BE2C (cell line): ENCODE measurements around the gene SLC25A39. TPM values are rescaled to one million over a fixed set of nuclear protein-coding genes. Genes with fewer than 3 reads are reported as not detected.
"Not testable (repeated sequence)": the region's sequence is repeated elsewhere in the genome, so short reads cannot be mapped to it uniquely, and the experiment has no call there.

Experiments
- DNase-seq: peaks from one replicate; pipeline ENCODE4 v3.0.0-alpha.2; 2020
- H3K27me3 ChIP-seq: fragments of 250-450 bp; sonication (Bioruptor Pico); 2 replicates; pipeline ENCODE4 v1.5.1; 2020; ENCODE audit warnings: mild to moderate bottlenecking
- H3K36me3 ChIP-seq: fragments of 250-450 bp; sonication (Bioruptor Pico); 2 replicates; pipeline ENCODE4 v1.5.1; 2020; ENCODE audit warnings: mild to moderate bottlenecking
- H3K4me1 ChIP-seq: fragments of 250-450 bp; sonication (Bioruptor Pico); 2 replicates; pipeline ENCODE4 v1.5.1; 2020
- H3K4me3 ChIP-seq: 2 replicates; pipeline ENCODE4 v1.5.1; 2011; ENCODE audit warnings: low read depth, low read length
- H3K9me3 ChIP-seq: fragments of 250-450 bp; sonication (Bioruptor Pico); 2 replicates; pipeline ENCODE4 v1.5.1; 2020
- polyA plus RNA-seq: library from polyadenylated mRNA; unstranded; fragments of >200 nt; gene quantifications from one replicate; pipeline ENCODE4 v1.2.1, GENCODE V29; 2012; ENCODE audit warnings: low read depth, missing spikeins; ENCODE audit not compliant: insufficient read length, insufficient read depth
- TF ChIP-seq, protein P1 (sequence below): IDR thresholded peaks from 2 replicates; pipeline ENCODE4 v1.5.1; 2012; ENCODE audit warnings: mild to moderate bottlenecking, low read depth, low read length

SLC25A39 gene, protein sequence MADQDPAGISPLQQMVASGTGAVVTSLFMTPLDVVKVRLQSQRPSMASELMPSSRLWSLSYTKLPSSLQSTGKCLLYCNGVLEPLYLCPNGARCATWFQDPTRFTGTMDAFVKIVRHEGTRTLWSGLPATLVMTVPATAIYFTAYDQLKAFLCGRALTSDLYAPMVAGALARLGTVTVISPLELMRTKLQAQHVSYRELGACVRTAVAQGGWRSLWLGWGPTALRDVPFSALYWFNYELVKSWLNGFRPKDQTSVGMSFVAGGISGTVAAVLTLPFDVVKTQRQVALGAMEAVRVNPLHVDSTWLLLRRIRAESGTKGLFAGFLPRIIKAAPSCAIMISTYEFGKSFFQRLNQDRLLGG
- polyA plus RNA-seq, result 920 TPM

DNA sequence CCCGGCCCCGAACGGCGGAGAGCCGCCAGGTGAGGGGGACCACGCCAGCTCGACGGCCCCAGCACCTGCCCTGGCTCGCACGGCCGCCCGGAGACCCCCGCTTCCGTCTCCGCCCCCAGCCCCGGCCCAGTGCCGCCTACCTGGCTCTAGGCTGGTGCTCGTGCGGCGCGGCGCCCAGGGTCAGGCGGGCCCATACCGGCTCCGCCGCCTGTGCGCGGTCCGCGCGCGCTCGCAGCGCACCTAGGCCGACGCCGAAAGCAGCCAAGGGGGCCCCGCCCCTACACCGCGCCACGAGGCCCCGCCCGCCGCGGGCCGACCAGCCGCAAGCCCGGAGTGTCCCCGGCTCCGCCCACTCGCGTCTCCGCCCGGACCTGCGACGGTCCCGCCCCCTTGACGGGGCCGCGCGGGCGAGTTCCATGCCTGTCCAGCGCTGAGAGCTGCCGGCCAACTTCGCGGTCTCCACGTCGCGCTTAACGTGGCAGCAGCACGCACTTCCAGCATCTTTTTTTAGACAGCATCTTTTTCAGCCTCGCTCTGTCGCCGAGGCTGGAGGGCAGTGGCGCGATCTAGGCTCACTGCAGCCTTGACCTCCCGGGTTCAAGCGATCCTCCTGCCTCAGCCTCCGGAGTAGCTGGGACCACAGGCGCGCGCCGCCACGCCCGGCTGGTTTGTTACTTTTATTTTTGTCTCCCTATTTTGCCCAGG is at the start of gene SLC25A39:
Gene SLC25A39, minus strand, starts transcription at position 253 of the 705 bp plus-strand sequence. CDS start 1,261 bp downstream, outside the sequence.
- H3K27me3 ChIP-seq, result no peaks in the 10 kb centered on the region
- DNase-seq, result peak; percentile 96
- peaks cover 31% of the 10 kb centered on the region for H3K36me3 ChIP-seq
- no peaks in the 10 kb centered on the region for H3K9me3 ChIP-seq
- TF ChIP-seq, protein P1, sequence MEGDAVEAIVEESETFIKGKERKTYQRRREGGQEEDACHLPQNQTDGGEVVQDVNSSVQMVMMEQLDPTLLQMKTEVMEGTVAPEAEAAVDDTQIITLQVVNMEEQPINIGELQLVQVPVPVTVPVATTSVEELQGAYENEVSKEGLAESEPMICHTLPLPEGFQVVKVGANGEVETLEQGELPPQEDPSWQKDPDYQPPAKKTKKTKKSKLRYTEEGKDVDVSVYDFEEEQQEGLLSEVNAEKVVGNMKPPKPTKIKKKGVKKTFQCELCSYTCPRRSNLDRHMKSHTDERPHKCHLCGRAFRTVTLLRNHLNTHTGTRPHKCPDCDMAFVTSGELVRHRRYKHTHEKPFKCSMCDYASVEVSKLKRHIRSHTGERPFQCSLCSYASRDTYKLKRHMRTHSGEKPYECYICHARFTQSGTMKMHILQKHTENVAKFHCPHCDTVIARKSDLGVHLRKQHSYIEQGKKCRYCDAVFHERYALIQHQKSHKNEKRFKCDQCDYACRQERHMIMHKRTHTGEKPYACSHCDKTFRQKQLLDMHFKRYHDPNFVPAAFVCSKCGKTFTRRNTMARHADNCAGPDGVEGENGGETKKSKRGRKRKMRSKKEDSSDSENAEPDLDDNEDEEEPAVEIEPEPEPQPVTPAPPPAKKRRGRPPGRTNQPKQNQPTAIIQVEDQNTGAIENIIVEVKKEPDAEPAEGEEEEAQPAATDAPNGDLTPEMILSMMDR, result no peak
- H3K4me3 ChIP-seq, result peak within 1 kb of the TSS; percentile 93
- H3K4me1 ChIP-seq, result no peaks in the 10 kb centered on the region

DNA sequence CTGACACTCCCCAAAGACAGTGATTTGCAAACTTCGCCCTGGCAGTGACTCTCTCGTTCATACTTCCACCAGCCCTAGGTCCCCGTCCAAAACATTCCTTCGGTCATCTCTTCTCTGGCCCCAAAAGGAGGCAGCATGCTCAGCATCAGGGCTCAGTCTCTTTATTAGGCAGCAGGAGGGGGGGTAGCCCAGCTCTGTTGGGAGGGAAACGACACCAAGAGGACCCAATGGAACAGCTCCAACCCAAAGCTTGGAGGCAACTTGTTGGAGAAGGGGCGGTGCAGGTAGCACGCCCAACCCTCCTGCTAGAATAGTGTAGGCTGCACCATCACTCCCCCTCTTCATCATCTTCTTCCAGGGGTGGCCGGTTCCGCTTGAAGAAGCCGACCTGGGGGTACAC is 47.4 kb upstream of the SLC25A39 start:
- no peak for DNase-seq
- TF ChIP-seq, protein P1, result no peak
- Histone ChIP-seq H3K27me3 (no peaks in the 10 kb centered on the region), H3K36me3 (no peaks in the 10 kb centered on the region), H3K4me3 (no peak overlapping the region), H3K4me1 (no peaks in the 10 kb centered on the region), H3K9me3 (no peaks in the 10 kb centered on the region)

DNA sequence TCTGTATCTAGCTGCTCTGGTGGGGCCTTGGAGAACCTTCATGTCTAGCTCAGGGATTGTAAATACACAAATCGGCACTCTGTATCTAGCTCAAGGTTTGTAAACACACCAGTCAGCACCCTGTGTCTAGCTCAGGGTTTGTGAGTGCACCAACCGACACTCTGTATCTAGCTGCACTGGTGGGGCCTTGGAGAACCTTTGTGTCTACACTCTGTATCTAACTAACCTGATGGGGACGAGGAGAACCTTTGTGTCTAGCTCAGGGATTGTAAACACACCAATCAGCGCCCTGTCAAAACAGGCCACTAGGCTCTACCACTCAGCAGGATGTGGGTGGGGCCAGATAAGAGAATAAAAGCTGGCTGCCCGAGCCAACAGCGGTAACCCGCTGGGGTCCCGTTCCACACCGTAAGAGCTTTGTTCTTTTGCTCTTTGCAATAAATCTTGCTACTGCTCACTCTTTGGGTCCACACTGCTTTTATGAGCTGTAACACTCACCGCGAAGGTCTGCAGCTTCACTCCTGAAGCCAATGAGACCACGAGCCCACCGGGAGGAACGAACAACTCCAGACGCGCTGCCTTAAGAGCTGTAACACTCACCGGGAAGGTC is 44.9 kb upstream of the SLC25A39 start:
- not testable (repeated sequence) for H3K4me1 ChIP-seq, H3K36me3 ChIP-seq

DNA sequence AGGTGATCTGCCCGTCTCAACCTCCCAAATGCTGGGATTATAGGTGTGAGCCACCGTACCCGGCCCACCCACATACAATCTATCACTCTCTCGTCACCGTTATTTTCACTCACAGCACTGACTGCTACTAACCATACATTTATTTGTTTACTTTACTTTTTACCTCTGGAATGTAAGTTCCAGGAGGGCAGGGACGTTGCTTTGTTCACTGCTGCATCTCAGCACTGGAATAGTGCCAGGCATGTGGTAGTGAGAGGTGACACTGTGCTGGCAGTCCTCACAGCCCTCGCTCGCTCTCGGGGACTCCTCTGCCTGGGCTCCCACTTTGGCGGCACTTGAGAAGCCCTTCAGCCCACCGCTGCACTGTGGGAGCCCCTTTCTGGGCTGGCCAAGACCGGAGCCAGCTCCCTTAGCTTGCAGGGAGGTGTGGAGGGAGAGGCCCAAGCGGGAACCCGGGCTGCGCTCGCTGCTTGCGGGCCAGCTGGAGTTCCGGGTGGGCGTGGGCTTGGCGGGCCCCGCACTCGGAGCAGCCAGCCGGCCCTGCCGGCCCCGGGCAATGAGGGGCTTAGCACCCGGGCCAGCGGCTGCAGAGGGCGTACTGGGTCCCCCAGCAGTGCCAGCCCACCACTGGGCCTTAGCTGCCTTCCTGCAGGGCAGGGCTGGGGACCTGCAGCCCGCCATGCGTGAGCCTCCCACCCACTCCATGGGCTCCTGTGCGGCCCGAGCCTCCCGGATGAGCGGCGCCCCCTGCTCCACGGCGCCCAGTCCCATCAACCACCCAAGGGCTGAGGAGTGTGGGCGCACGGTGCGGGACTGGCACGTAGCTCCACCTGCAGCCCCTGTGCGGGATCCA is 44.0 kb upstream of the SLC25A39 start:
- not testable (repeated sequence) for H3K36me3 ChIP-seq, H3K4me3 ChIP-seq, H3K4me1 ChIP-seq, H3K9me3 ChIP-seq, DNase-seq, H3K27me3 ChIP-seq

More for the DNA sequence above, 44.9 kb upstream of the SLC25A39 start:
- not testable (repeated sequence) for DNase-seq, H3K4me3 ChIP-seq, H3K27me3 ChIP-seq, H3K9me3 ChIP-seq

DNA sequence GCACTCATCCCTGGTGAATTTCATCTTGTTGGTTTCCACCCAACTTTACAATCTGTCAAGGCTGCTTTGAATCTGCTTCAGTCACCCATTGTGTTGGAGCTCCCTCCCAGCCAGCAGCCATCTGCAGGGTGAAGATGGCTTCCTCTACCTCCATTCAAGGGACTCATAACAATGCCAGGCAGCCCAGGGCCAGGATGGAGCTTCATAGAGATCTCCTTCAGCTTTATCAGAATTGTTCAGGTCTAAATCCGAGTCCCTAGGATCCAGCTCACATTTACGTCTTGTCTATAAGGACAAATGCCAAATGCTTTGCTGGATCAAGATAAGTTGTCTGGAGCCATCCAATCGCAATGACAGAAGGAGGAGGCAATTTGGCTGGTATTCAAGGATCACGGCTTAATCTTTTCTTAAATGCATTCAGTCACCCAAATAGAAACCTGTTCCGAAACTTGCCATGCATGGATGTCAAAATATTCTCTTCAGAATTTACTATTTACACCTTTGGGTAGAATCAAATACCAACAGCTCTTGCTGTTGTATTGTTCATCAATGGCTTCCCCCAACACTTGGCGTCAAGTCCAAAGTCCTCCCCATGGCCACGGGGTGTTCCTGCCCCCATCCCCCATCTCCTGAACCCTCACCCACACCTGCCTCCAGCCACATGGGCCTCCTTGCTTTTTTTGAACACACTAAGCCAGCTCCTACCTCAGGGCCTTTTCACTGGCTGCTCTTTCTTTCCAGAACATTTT is 42.8 kb upstream of the SLC25A39 start:
- Histone ChIP-seq H3K27me3 (no peaks in the 10 kb centered on the region), H3K9me3 (no peaks in the 10 kb centered on the region), H3K4me3 (no peak overlapping the region), H3K4me1 (peaks cover under 1% of the 10 kb centered on the region; the same call in 1 of the 2 replicates), H3K36me3 (no peaks in the 10 kb centered on the region)
- TF ChIP-seq, protein P1, result no peak
- no peak for DNase-seq

DNA sequence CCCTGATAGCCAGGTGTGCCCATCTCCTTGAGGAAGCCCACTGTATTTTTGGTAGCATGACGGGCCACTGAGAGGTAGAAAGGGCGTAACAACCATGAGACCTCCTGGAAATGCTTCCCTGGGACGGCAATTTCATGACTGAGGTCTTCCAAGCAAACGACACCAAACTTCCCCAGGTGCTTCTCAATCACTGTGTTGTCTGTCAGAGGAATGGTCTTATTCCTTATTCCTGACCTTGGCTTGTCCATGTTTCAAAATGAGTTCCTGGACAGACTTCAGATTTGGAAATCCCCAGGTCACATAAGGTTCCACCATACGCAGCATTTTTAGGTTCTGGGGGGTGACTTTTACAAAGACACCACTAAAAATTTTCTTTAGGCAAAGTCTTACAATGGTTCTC is 40.4 kb upstream of the SLC25A39 start:
- H3K4me3 ChIP-seq, H3K4me1 ChIP-seq, H3K9me3 ChIP-seq, H3K27me3 ChIP-seq, H3K36me3 ChIP-seq, DNase-seq: not testable (repeated sequence)
